GM12878 (cell line): Measurements from ENCODE around the gene RPUSD1. TPM values are rescaled to one million over a fixed set of nuclear protein-coding genes. Genes with fewer than 3 reads are reported as not detected.

Source experiments
- ATAC-seq: fragments of 200-7000 bp; cut with Tn5 transposase; 3 replicates; pipeline ENCODE4 v1.9.1; 2020; ENCODE audit warnings: mild to moderate bottlenecking, moderate library complexity
- BruUV-seq: library from RNA; stranded (reverse); fragments of 400-500 nt; replicated peaks from 2 replicates; lab custom pipeline; 2021; lab: Mats Ljungman, UMichigan
- CTCF ChIA-PET: fragments of 300-600 bp; sonication (Branson Sonifier 250); formaldehyde crosslinking; extraction: SDS; loops from one replicate; lab custom pipeline; 2021; ENCODE audit warnings: inconsistent platforms; lab: Yijun Ruan, JAX
- POLR2A ChIA-PET: fragments of 350-600 bp; formaldehyde crosslinking; extraction: SDS; loops from one replicate; lab custom pipeline; 2021; ENCODE audit warnings: inconsistent platforms; lab: Charles Lee
- RAD21 ChIA-PET: fragments of 300-600 bp; sonication (Branson Sonifier 250); formaldehyde crosslinking; loops from one replicate; lab custom pipeline; 2023; ENCODE audit warnings: antibody characterized with exemption; ENCODE audit not compliant: unreplicated experiment; lab: Charles Lee
- SMC1A ChIA-PET: fragments of 300-600 bp; sonication (Branson Sonifier 250); formaldehyde crosslinking; loops from one replicate; lab custom pipeline; 2023; ENCODE audit not compliant: unreplicated experiment, uncharacterized antibody; lab: Charles Lee
- DNase-seq: peaks from one replicate; pipeline ENCODE4 v3.0.0-alpha.2; 2011; ENCODE audit warnings: low read depth, low spot score
- FAIRE-seq: peaks from 3 replicates; lab custom pipeline; 2011; peaks lifted over from hg19 to GRCh38; lab: Jason Lieb, UNC
- H2AFZ ChIP-seq: 2 replicates; pipeline ENCODE4 v1.6.0; 2011; ENCODE audit warnings: low read depth, low read length, control low read depth; ENCODE audit not compliant: control insufficient read depth
- H3K27ac ChIP-seq: 2 replicates; pipeline ENCODE4 v1.5.1; 2011; ENCODE audit warnings: control low read depth; ENCODE audit not compliant: control insufficient read depth, insufficient read depth
- H3K27me3 ChIP-seq, 2 experiments: replicated peaks in 1 of 2; 2 replicates each; pipeline versions ENCODE4 v1.6.0 to v1.6.1; 2011; ENCODE audit warnings: low read length in 1 of 2; ENCODE audit not compliant: control insufficient read depth in 2 of 2, insufficient read depth in 2 of 2
- H3K36me3 ChIP-seq, 2 experiments: 2 replicates each; pipeline ENCODE4 v1.5.1; 2011; ENCODE audit warnings: low read length in 1 of 2; ENCODE audit not compliant: control insufficient read depth in 2 of 2, insufficient read depth in 2 of 2
- H3K4me1 ChIP-seq: 2 replicates; pipeline ENCODE4 v1.6.1; 2011; ENCODE audit warnings: mild to moderate bottlenecking, low read length, moderate library complexity, mixed read lengths; ENCODE audit not compliant: control insufficient read depth, insufficient read depth
- H3K4me2 ChIP-seq: 2 replicates; pipeline ENCODE4 v1.6.0; 2011; ENCODE audit warnings: control low read depth; ENCODE audit not compliant: control insufficient read depth, insufficient read depth
- H3K4me3 ChIP-seq: fragments of 200-600 bp; sonication (generic); 2 replicates; pipeline ENCODE4 v1.5.1; 2016
- H3K79me2 ChIP-seq: 2 replicates; pipeline ENCODE4 v1.6.0; 2011; ENCODE audit warnings: low read length; ENCODE audit not compliant: control insufficient read depth, insufficient read depth
- H3K9ac ChIP-seq: 2 replicates; pipeline ENCODE4 v1.8.0; 2011; ENCODE audit warnings: low read length, control low read depth, mixed read lengths; ENCODE audit not compliant: control insufficient read depth, insufficient read depth
- H3K9me3 ChIP-seq: replicated peaks from 3 replicates; pipeline ENCODE4 v1.5.1; 2011; ENCODE audit warnings: mild to moderate bottlenecking, low read length; ENCODE audit not compliant: control insufficient read depth, insufficient read depth
- H4K20me1 ChIP-seq: 2 replicates; pipeline ENCODE4 v1.6.0; 2011; ENCODE audit not compliant: control insufficient read depth, insufficient read depth
- ATF2 ChIP-seq: IDR thresholded peaks from 2 replicates; pipeline ENCODE4 v1.6.1; 2012; ENCODE audit warnings: low read length, inconsistent platforms
- BMI1 ChIP-seq: fragments of 450-650 bp; IDR thresholded peaks from 2 replicates; pipeline ENCODE4 v1.6.1; 2016; ENCODE audit warnings: mild to moderate bottlenecking, moderate library complexity, borderline replicate concordance
- CREB1 ChIP-seq: IDR thresholded peaks from 2 replicates; pipeline ENCODE4 v1.6.1; 2012; ENCODE audit warnings: low read depth, mild to moderate bottlenecking, inconsistent platforms
- EED ChIP-seq: sonication (generic); IDR thresholded peaks from 2 replicates; pipeline ENCODE4 v1.6.1; 2016; ENCODE audit warnings: antibody characterized with exemption, low read depth
- ELK1 ChIP-seq: IDR thresholded peaks from 2 replicates; pipeline ENCODE4 v1.6.1; 2012; ENCODE audit warnings: low read depth, low read length, improper control_type of control experiment
- ETV6 ChIP-seq, 2 experiments: fragments of 450-650 bp in 1 of 2; IDR thresholded peaks in 1 of 2; conservative IDR thresholded peaks in 1 of 2; 2 replicates each; pipeline ENCODE4 v1.6.1; 2014; ENCODE audit warnings: antibody characterized with exemption in 1 of 2, borderline replicate concordance in 1 of 2, low read depth in 1 of 2, mild to moderate bottlenecking in 1 of 2, moderate library complexity in 1 of 2
- MTA2 ChIP-seq: fragments of 450-650 bp; IDR thresholded peaks from 2 replicates; pipeline ENCODE4 v1.6.1; 2016; ENCODE audit warnings: low read depth, mild to moderate bottlenecking, moderate library complexity
- MTA3 ChIP-seq: IDR thresholded peaks from 2 replicates; pipeline ENCODE4 v1.6.1; 2012; ENCODE audit warnings: low read length, inconsistent platforms, borderline replicate concordance
- MXI1 ChIP-seq: fragments of 150-350 bp; IDR thresholded peaks from 2 replicates; pipeline ENCODE4 v1.6.1; 2011; ENCODE audit warnings: low read depth, mild to moderate bottlenecking, inconsistent platforms, low read length, improper control_type of control experiment
- NRF1 ChIP-seq: conservative IDR thresholded peaks from 2 replicates; pipeline ENCODE4 v1.6.1; 2011; ENCODE audit warnings: mild to moderate bottlenecking, low read depth, low read length, improper control_type of control experiment
- PRDM15 ChIP-seq: fragments of 450-650 bp; formaldehyde crosslinking; IDR thresholded peaks from 2 replicates; pipeline ENCODE4 v1.4.0; 2020; ENCODE audit warnings: mild to moderate bottlenecking, moderate library complexity
- SPI1 ChIP-seq: IDR thresholded peaks from 2 replicates; pipeline ENCODE4 v1.6.1; 2011; ENCODE audit warnings: low read depth, mild to moderate bottlenecking, low read length, moderate library complexity, borderline replicate concordance; ENCODE audit not compliant: insufficient read depth
- STAT1 ChIP-seq: fragments of 450-650 bp; conservative IDR thresholded peaks from 2 replicates; pipeline ENCODE4 v1.6.1; 2014; ENCODE audit warnings: antibody characterized with exemption, mild to moderate bottlenecking
- TCF12 ChIP-seq: IDR thresholded peaks from 2 replicates; pipeline ENCODE4 v1.6.1; 2011; ENCODE audit warnings: low read depth, mild to moderate bottlenecking, low read length
- ZNF384 ChIP-seq: IDR thresholded peaks from 2 replicates; pipeline ENCODE4 v1.6.1; 2012; ENCODE audit warnings: low read depth, mild to moderate bottlenecking, low read length, improper control_type of control experiment, borderline replicate concordance
- whole genome bisulfite sequencing: methylation state at CpG from one replicate; pipeline ENCODE4 v1.1.6; 2016; ENCODE audit warnings: low lambda C conversion rate; ENCODE audit not compliant: insufficient replicate concordance, insufficient coverage; ENCODE audit errors: missing lambda C conversion rate; 5-methylcytosine and 5-hydroxymethylcytosine counted together
- in situ Hi-C: fragments of 300-500 bp; cut with MboI; formaldehyde crosslinking; loops from 9 replicates; pipeline ENCODE4 v1.14.3; 2018; ENCODE audit warnings: mixed read lengths
- intact Hi-C: fragments of 100-400 bp; cut with micrococcal nuclease; formaldehyde crosslinking; loops from one replicate; pipeline ENCODE4 v1.14.2; 2022; ENCODE audit not compliant: unreplicated experiment
- polyA plus RNA-seq, 11 experiments: library from polyadenylated mRNA; depleted of rRNA in 4 of 11; unstranded in 6 of 11; stranded (reverse) in 5 of 11; fragments of >200 nt; fragmentation: Nextera tagmentation in 4 of 11; fragmentation: Illumina TruSeq in 1 of 11; extraction: Ambion mirVana in 4 of 11; extraction: Trizol in 1 of 11; gene quantifications; 1 replicate in 1 of 11; 2 replicates in 10 of 11; pipeline versions ENCODE4 v1.2.1 to v1.2.3, GENCODE V29; 2011 to 2016; ENCODE audit warnings: inconsistent platforms in 2 of 11, missing spikeins in 2 of 11, low read depth in 1 of 11
- total RNA-seq, 4 experiments: library from RNA; depleted of rRNA in 3 of 4; stranded (reverse); fragments of >200 nt in 3 of 4; fragmentation: Illumina TruSeq in 1 of 4; extraction: Trizol in 1 of 4; gene quantifications; 2 replicates each; pipeline versions ENCODE4 v1.2.1 to v1.2.3, GENCODE V29; 2013 to 2021

RPUSD1 gene
- total and polyA plus RNA-seq, 10 of the 15 experiments (the other 5 are each of a cell fraction or from before 2014, with no cell fraction given) = 0.55 to 49.9 (median 21.1) TPM

GRCh38 chr16:781346-782010 is 6.7 kb downstream of the RPUSD1 start (continued):
- TF ChIP-seq ZNF384 (no peak), MXI1 (no peak)

- Histone ChIP-seq H3K27me3 (no peaks in the 10 kb centered on the region), H3K36me3 (peaks cover 0 to 1% of the 10 kb centered on the region in 2 experiments; a peak in 2 of 4 replicates), H4K20me1 (no peaks in the 10 kb centered on the region), H3K4me1 (no peaks in the 10 kb centered on the region), H3K9me3 (no peaks in the 10 kb centered on the region), H3K9ac (no peak overlapping the region), H3K4me3 (no peak overlapping the region), H3K4me2 (no peak overlapping the region), H3K79me2 (no peaks in the 10 kb centered on the region), H2AFZ (no peak overlapping the region), H3K27ac (no peak overlapping the region)
- RAD21 ChIA-PET = no interaction called here
- no peak for ATAC-seq
- no peak for TF ChIP-seq MTA2
- no peak for TF ChIP-seq SPI1
- TF ChIP-seq ETV6 (conservative IDR thresholded peaks at IDR 0.05 in 1 of 2, IDR thresholded peaks at IDR 0.05 in 1 of 2; ENCODE audit: borderline replicate concordance in 1 of 2, low read depth in 1 of 2) = no peak
- TF ChIP-seq CREB1 = no peak
- no peak for TF ChIP-seq TCF12
- no peak for TF ChIP-seq BMI1
- TF ChIP-seq MTA3 = no peak
- TF ChIP-seq EED = no peak
- TF ChIP-seq ELK1 = no peak
- TF ChIP-seq NRF1 = no peak
- no peak for TF ChIP-seq ATF2
- no peak for TF ChIP-seq PRDM15 (CRISPR knock-in tag)
- TF ChIP-seq STAT1 = no peak
- WGBS = 57% methylated on average over 16 of the region's 16 CpGs
- POLR2A ChIA-PET = no interaction called here
- no peak for FAIRE-seq
- intact Hi-C loops (no loop called here), in situ Hi-C loops (no loop called here)
- no peak for DNase-seq
- CTCF ChIA-PET = interaction anchor here (1.1 kb wide), 1 partner anchor 68 kb away, joined by 4 read pairs; no protein-coding TSS in a partner anchor
- BruUV-seq = no TSS peak
- SMC1A ChIA-PET = no interaction called here
These were observed 7.9 kb downstream of the RPUSD1 start for GRCh38 chr16:780296-780695.
